KOPT-K1 (cell line): ENCODE results near the gene ACVR1B.
A peak's percentile ranks its signal among the peaks of the same experiment; 100 is the strongest.

ENCODE experiments used
- H3K27ac ChIP-seq: fragments of 200-600 bp; sonication (generic); 2 replicates; pipeline ENCODE4 v1.5.1; 2016; ENCODE audit warnings: antibody characterized with exemption, mild to moderate bottlenecking, low read depth, low read length; ENCODE audit not compliant: poor library complexity, severe bottlenecking
- H3K36me3 ChIP-seq: fragments of 200-600 bp; sonication (generic); 2 replicates; pipeline ENCODE4 v1.5.1; 2017; ENCODE audit warnings: antibody characterized with exemption, mild to moderate bottlenecking, low read length, moderate library complexity; ENCODE audit not compliant: insufficient read depth
- H3K9me3 ChIP-seq: fragments of 200-600 bp; sonication (generic); 2 replicates; pipeline ENCODE4 v1.5.1; 2017; ENCODE audit warnings: antibody characterized with exemption, low read length, mild to moderate bottlenecking; ENCODE audit not compliant: insufficient read depth, poor library complexity, severe bottlenecking

The ACVR1B gene

GRCh38 chr12:51985154-51985835 is 33.8 kb downstream of the ACVR1B start:
- no peak overlapping the region for H3K27ac ChIP-seq
- peaks cover 98% of the 10 kb centered on the region for H3K36me3 ChIP-seq
- H3K9me3 ChIP-seq, result no peaks in the 10 kb centered on the region

- no peak overlapping the region for H3K27ac ChIP-seq
- peaks cover 93% of the 10 kb centered on the region for H3K36me3 ChIP-seq
- no peaks in the 10 kb centered on the region for H3K9me3 ChIP-seq
Observed at GRCh38 chr12:51986834-51987233, 35.3 kb downstream of the ACVR1B start.

GRCh38 chr12:51992246-51992645 is 40.7 kb downstream of the ACVR1B start:
- Histone ChIP-seq H3K27ac (no peak overlapping the region), H3K9me3 (no peaks in the 10 kb centered on the region)

GRCh38 chr12:51994539-51994820 is 43.0 kb downstream of the ACVR1B start:
- H3K27ac ChIP-seq, result no peak overlapping the region

More at GRCh38 chr12:51992246-51992645, 40.7 kb downstream of the ACVR1B start:
- peaks cover 85% of the 10 kb centered on the region for H3K36me3 ChIP-seq

GRCh38 chr12:51994959-51995358 is 43.5 kb downstream of the ACVR1B start:
- no peaks in the 10 kb centered on the region for H3K9me3 ChIP-seq
- H3K27ac ChIP-seq, result no peak overlapping the region
- H3K36me3 ChIP-seq, result peaks cover 76% of the 10 kb centered on the region

More at GRCh38 chr12:51994539-51994820, 43.0 kb downstream of the ACVR1B start:
- Histone ChIP-seq H3K9me3 (no peaks in the 10 kb centered on the region), H3K36me3 (peaks cover 77% of the 10 kb centered on the region)

GRCh38 chr12:51997136-51997535 is 45.6 kb downstream of the ACVR1B start:
- Histone ChIP-seq H3K27ac (no peak overlapping the region), H3K9me3 (no peaks in the 10 kb centered on the region), H3K36me3 (peaks cover 65% of the 10 kb centered on the region)

GRCh38 chr12:52003016-52003550 is 51.6 kb downstream of the ACVR1B start:
- H3K9me3 ChIP-seq, result no peaks in the 10 kb centered on the region
- H3K27ac ChIP-seq, result peak overlapping the region; percentile 39
- peaks cover 13% of the 10 kb centered on the region for H3K36me3 ChIP-seq

- H3K36me3 ChIP-seq, result peaks cover 12% of the 10 kb centered on the region
- no peaks in the 10 kb centered on the region for H3K9me3 ChIP-seq
- H3K27ac ChIP-seq, result peak overlapping the region; percentile 39
Observed at GRCh38 chr12:52003591-52003990, 52.1 kb downstream of the ACVR1B start.

GRCh38 chr12:52004042-52004648 is 52.6 kb downstream of the ACVR1B start:
- peak overlapping the region; percentile 39 for H3K27ac ChIP-seq
- peaks cover 12% of the 10 kb centered on the region for H3K36me3 ChIP-seq
- H3K9me3 ChIP-seq, result no peaks in the 10 kb centered on the region

- Histone ChIP-seq H3K36me3 (peaks cover 4% of the 10 kb centered on the region; the same call in 1 of the 2 replicates), H3K27ac (no peak overlapping the region), H3K9me3 (no peaks in the 10 kb centered on the region)
Observed at GRCh38 chr12:52005218-52005902, 53.9 kb downstream of the ACVR1B start.

GRCh38 chr12:52005903-52006703 is 54.6 kb downstream of the ACVR1B start:
- H3K36me3 ChIP-seq, result no peaks in the 10 kb centered on the region
- H3K9me3 ChIP-seq, result no peaks in the 10 kb centered on the region
- H3K27ac ChIP-seq, result no peak overlapping the region

- Histone ChIP-seq H3K27ac (peak within 1 kb of the TSS; percentile 33), H3K9me3 (no peaks in the 10 kb centered on the region), H3K36me3 (no peaks in the 10 kb centered on the region)
Observed at GRCh38 chr12:52006726-52007157, 55.2 kb downstream of the ACVR1B start, which contains the start of gene TAMALIN. Gene TAMALIN, plus strand, starts transcription at chr12:52006946. Its CDS starts 74 bp downstream, at chr12:52007020.

GRCh38 chr12:52007158-52007921 is 55.8 kb downstream of the ACVR1B start:
- Histone ChIP-seq H3K9me3 (no peaks in the 10 kb centered on the region), H3K27ac (peak overlapping the region; percentile 33)

GRCh38 chr12:52007982-52008510 is 56.5 kb downstream of the ACVR1B start:
- Histone ChIP-seq H3K27ac (no peak overlapping the region), H3K9me3 (no peaks in the 10 kb centered on the region), H3K36me3 (no peaks in the 10 kb centered on the region)

More at GRCh38 chr12:52007158-52007921, 55.8 kb downstream of the ACVR1B start:
- no peaks in the 10 kb centered on the region for H3K36me3 ChIP-seq
